Endometrial microvascular endothelial cells (primary cell): ENCODE measurements around the gene TRNAU1AP. TPM values are rescaled to one million over a fixed set of nuclear protein-coding genes. Genes with fewer than 3 reads are reported as not detected.
"Not testable (repeated sequence)": the region's sequence is repeated elsewhere in the genome, so short reads cannot be mapped to it uniquely, and the experiment has no call there.

Experiments
- in situ Hi-C: cut with HindIII; loops from 2 replicates; pipeline ENCODE4 v1.10.0; 2017; ENCODE audit warnings: low sequenced_read_pairs, low pct_unique_long_range_greater_than_20kb; ENCODE audit errors: inconsistent ontology term
- total RNA-seq: library from RNA; depleted of rRNA; stranded (reverse); fragments of >200 nt; gene quantifications from one replicate; pipeline ENCODE4 v1.2.3, GENCODE V29; 2015; ENCODE audit errors: inconsistent ontology term

TRNAU1AP gene
- total RNA-seq, 1 donor from 2014 or later = 40.3 TPM

DNA sequence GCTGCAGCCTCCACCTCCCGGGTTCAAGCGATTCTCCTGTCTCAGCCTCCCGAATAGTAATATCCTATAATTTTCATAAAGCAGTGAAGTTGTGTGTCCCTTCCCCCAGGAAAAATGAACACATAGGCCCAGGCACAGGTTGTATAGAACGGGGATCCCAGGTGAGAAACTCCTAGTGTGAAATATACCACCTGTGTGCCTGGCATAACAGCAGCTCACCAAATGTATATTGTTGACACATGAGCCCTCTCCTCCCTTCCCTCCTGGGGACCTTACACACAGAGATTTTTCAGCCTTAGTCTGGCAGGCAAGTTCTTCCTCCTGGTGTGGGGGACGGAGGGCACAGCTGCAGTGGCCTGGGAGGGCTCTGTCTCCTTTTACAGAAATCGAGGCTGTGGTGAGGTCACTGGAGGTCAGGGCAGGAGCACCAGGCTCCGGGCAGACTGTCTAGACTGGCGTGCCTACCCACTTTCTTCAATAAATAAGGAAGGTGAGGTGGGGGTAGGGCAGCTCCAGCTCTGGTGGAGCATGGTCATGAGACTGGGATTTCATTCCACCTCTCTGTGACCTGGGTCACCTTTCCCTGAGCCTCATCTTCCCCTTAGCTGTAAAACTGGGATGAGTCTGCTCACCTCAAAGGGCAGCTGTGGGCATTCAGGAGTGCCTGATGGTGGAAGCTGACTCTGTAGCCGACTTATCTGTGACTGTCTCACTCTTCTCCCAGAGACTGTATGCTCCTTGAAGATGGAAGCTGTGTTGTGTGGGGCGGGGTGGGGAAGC, 32.7 kb upstream of the TRNAU1AP start:
- in situ Hi-C loops = no loop called here

DNA sequence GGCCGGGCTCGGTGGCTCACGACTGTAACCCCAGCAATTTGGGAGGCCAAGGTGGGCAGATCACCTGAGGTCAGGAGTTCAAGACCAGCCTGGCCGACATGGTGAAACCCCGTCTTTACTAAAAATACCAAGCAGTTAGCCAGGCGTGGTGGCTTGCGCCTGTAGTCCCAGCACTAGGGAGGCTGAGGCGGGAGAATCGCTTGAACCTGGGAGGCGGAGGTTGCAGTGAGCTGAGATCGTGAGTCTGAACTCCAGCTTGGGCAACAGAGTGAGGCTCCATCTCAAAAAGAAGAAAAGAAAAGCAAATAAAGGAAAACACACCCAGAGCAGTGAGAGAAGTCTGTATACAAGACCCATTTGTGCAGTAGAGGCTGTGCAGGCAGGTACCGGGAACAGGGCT, 32.1 kb upstream of the TRNAU1AP start:
- in situ Hi-C loops = not testable (repeated sequence)

DNA sequence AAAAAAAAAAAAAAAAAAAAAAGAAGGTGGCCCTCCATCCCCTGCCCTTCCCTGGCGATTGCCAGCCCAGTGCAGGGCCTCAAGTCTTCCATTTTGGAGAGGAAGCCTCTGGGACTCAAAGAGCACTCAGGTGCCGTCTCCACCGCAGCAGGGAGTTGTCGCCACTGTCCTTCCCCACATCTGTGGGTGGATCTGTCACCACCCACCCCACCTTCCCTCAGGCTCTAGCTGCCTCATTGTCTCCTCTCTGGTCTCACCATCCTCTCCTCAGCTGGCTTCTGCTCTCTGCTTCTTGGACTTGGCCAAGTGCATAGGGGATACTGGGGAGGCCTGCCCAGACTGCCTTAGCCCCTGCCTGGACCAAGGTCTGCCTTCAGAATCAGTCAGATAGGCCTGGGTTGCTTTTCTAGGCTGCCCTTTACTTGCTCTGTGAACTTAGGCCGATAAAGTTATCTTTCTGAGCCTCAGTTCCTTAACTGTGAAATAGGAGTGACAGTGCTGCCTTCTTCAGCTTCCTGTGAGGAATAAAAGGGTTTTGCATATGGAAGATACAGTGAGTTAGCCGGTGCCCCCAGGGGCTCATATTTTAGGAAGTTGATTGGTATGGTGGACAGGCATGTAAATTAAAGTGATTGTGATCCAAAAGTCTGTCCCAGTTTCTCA, 31.3 kb upstream of the TRNAU1AP start:
- in situ Hi-C loops = no loop called here

DNA sequence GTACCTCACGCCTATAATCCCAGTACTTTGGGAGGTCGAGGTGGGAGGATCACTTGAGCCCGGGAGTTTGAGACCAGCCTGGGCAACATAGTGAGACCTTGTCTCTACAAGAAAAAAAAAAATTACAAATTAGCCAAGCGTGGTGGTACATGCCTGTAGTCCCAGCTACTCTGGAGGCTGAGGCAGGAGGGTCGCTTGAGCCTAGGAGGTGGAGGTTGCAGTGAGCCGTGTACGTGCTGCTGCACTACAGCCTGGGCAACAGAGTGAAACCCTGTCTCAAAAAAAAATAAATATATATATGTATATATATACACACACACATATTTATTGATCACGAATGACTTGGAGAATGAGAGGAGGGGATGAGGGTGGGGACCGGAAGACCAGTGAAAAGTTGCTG, 30.3 kb upstream of the TRNAU1AP start:
- in situ Hi-C loops = not testable (repeated sequence)

DNA sequence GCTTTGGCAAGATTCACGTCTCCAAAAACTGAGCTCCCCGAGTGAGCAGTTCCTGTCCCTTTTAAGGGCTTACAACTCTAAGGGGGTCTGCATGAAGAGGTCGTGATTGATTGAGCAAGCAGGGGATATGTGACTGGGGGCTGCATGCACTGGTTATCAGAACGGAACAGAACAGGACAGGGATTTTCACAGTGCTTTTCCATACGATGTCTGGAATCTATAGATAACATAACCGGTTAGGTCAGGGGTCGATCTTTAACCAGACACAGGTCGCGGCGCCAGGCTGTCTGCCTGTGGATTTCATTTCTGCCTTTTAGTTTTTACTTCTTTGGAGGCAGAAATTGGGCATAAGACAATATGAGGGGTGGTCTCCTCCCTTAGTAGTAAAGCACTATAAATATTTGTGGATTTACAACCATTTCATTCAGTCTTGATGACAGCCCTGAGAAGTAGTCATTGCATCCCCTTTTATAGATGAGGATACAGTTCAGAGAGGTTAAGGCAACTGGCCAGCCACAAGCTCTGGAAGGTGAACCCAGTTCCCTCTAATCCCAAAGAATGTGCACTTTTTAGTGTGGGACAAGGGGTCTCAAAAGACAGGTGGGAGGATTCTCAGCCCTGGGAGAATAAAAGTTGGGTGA, 27.8 kb upstream of the TRNAU1AP start:
- in situ Hi-C loops = not testable (repeated sequence)

DNA sequence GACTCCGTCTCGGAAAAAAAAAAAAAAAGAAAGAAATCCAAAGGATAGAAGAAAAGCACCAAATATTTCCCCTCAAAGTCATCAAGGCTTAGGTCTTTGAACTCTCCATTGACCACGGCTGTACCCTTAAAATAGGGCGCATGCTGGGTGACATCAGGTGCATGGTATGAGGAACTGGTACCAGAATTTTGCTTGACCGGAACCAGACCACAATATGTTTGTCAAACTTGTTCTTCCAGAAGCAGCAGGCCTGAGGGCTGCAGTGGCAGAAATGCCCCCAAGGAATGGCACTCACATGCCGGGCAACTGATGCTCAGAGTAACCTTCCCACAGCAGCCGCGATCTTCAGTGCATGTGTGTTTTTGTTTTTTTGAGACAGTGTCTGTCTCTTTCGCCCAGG, 26.0 kb upstream of the TRNAU1AP start:
- in situ Hi-C loops = no loop called here

DNA sequence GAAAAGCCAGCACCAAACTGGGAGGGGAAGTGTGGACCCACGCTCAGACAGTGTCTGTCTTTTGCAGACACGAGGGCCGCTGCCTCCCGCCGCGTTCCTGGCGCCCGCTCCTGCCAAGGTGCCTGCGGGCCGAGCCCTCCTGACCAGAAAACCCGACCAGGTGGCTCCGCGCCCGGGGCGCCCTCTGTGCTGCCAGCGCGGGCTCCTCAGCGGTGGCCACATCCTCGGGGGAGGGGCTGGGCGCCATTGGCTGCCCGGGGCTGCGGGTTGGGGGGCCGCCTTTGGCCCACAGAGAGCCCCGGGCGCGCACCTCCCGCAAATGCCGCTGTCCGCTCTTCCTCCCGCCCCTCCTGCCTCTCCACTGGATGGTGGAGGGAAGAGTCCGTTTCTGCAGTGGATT, 22.4 kb upstream of the TRNAU1AP start:
- in situ Hi-C loops = no loop called here

DNA sequence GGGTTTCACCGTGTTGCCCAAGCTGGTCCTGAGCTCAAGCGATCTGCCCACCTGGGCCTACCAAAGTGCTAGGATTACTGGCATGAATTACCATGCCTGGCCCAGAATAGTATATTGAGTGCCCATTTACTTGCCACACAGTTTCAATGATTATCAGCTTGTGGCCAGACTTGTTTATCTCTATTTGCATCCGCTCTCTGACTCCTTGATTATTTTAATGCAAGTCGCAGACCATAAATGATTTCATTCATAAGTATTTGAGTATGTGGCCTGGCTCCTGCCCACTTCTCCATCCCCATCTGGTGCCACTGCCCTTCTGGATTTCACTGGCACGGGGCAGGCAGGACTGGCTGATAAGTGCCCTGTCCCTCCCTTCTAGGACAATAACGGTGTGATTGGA, 18.2 kb upstream of the TRNAU1AP start:
- in situ Hi-C loops = no loop called here

DNA sequence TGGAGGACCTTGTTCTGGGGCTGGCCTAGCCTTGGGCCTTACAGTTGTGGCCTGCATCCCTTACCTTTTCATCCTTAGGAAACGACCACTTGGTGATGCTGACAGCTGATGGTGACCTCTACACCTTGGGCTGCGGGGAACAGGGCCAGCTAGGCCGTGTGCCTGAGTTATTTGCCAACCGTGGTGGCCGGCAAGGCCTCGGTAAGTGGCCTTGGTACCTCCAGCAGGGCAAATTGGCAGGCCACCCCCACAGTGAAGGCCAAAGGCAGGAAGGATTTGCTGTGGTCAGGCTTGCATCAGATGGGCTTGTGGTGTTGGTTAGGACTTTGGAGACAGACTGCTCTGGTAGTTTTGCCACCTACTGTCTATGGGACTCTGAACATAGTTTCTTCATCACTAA, 17.7 kb upstream of the TRNAU1AP start:
- in situ Hi-C loops = no loop called here

DNA sequence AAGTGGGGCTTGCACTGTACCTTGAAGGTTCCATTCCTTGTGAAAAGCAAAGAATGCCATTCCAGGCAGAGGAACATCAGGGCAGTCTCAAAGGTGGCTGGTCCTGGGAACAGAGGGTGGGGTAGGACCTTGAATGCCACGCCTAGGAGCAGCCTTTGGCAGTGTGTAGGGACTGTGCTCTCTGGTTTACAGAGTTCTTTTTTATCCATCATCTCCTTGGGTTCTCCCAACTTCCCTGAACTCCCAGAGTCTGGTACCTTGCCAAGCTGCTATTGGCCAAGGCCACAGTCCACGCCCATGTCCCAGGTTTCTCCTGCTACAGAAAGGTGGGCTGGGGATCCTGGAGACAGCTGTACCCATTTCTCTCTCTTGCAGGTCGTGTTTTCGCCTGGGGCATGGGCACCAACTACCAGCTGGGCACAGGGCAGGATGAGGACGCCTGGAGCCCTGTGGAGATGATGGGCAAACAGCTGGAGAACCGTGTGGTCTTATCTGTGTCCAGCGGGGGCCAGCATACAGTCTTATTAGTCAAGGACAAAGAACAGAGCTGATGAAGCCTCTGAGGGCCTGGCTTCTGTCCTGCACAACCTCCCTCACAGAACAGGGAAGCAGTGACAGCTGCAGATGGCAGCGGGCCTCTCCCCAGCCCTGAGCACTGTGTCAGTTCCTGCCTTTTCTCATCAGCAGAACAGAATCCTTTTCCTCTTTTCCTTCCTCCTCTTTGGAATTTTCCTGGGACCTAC, 15.3 kb upstream of the TRNAU1AP start:
- in situ Hi-C loops = no loop called here

DNA sequence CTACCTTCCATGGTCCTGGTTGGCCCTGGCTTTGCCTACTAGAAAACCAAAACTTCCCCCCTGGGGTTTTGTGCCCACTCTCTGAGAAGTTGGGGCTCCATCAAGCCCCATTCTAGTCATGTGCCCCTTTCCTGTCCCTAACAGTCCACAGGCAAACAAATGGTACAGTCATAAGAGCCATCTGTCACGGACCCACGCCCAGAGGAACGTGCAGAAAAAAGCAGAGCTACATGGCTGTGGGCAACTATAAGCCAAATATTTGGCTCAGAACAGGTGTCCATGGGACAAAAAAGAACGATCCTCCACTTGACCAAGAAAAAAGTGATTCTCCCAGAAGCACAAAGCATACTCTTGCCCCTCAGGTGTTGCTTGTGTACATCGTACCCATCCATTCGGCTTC, 14.6 kb upstream of the TRNAU1AP start:
- in situ Hi-C loops = no loop called here

DNA sequence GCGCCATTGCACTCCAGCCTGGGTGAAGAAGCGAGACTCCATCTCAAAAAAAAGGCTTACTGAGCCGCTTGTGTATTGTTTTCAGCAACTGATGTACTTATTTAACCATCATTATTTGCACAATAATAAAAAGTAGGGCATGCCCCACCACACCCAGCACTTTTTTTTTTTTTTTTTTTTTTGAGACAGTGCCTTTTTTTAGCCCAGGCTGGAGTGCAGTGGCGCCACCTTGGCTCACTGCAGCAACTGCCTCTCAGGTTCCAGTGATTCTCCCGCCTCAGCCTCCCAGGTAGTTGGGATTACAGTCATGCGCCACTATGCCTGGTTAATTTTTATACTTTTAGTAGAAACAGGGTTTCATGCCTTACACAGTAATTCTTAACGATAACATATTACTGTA, 12.2 kb upstream of the TRNAU1AP start:
- in situ Hi-C loops = no loop called here

DNA sequence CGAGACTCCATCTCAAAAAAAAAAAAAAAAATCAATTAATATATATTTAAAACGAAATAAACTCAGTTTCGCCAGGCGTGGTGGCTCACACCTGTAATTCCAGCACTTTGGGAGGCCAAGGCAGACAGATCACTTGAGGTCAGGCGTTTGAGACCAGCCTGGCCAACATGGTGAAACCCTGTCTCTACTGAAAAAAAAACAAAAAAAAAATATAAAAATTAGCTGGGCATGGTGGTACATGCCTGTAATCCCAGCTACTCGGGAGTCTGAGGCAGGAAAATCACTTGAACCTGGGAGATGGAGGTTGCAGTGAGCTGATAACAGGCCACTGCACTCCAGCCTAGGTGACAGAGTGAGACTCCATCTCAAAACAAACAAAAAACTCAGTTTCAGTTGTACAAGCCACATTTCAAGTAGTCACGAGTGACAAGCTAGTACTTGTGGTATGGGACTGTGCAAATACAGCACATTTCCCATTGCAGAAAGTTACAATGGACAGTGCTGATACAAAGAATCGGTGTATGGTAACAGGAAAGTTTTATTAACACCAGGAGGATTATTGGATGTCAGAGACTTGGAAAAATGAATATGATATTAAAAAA, 11.4 kb upstream of the TRNAU1AP start:
- in situ Hi-C loops = not testable (repeated sequence)

DNA sequence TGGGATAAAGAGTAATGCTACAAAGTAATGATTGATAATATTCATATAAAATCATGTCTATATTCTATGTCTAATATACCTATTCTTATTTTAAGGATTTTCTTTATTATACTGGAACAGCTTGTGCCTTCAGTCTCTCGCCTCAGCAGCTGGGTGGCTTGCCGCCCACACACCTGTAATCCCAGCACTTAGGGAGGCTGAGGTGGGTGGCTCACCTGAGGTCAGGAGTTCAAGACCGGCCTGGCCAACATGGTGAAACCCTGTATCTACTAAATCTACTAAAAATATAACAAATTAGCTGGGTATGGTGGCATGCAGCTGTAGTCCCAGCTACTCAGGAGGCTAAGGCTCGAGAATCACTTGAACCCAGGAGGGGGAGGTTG, 7.6 kb upstream of the TRNAU1AP start:
- in situ Hi-C loops = no loop called here

DNA sequence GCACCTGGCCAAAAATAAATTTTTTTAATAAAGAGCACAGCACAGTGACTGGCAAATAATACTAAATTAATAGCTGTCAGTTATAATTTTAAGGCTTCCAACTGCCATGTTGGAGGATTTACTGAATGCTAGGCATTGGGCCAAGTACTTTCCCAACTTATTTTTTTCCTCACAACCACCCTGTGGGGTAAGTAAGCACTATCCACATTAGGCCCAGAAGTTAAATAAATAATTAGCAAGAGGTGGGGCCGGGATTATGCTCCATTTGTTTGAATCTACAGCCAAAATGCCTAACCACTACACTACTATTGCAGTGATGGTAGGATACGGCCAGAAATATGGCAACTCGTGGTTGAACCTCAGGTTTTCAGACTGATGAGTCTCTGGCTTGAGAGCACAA, 4.6 kb upstream of the TRNAU1AP start:
- in situ Hi-C loops = no loop called here

DNA sequence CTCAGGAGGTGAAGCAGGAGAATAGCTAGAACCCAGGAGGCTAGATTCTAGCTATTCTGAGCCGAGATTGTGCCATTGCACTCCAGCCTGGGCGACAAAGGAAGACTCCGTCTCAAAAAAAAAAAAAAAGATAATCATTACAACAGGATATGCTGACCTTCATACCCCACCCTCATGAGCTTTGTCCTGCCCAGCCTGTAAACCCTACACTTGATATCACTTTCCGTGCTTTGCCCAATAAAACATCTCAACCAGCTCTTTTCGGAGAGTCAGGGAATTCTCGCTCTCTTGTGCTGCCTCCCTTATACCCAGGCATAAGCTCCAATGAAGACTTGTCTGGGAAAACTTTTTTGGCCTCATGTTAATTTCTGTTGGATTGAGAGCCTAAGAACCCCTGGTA, 1.5 kb upstream of the TRNAU1AP start:
- in situ Hi-C loops = no loop called here

DNA sequence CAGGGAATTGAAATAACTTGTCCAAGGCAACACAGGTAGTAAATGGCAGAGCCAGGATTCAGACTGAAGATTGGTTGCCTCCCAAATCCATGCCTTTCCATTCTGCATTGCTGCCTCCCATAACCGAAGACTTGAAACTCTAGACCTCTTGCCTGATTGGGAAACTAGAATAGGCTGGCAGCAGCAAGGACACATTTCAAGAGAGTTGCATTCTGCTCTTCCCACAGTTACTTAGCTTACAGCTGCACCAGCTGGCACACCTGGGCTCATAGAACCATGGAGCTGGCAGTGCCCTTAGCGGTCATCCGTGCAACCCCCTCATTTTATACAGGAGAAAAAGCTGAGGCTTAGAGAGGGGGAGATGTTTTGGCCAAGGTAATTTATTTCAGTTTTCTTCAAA, 8.0 kb downstream of the TRNAU1AP start:
- in situ Hi-C loops = no loop called here

DNA sequence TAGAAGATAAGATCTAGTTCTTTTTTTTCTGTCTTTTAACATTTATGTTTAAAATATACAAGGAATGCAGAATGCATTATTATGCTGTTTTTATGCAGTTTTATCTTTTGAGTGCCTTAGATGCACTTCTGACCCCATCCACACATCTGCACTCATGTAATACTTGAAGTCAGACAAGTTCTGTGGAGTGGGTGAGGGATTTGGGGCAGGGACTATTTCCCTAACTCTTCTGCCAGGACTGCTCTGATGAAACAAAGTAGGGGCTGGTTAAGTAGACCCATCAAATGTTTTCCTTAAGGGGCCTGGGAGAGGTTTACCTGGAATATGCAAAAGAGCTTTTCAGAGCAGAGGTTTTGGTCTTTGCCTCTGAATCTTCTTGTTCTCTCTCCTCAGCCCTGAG, 11.4 kb downstream of the TRNAU1AP start:
- in situ Hi-C loops = no loop called here

DNA sequence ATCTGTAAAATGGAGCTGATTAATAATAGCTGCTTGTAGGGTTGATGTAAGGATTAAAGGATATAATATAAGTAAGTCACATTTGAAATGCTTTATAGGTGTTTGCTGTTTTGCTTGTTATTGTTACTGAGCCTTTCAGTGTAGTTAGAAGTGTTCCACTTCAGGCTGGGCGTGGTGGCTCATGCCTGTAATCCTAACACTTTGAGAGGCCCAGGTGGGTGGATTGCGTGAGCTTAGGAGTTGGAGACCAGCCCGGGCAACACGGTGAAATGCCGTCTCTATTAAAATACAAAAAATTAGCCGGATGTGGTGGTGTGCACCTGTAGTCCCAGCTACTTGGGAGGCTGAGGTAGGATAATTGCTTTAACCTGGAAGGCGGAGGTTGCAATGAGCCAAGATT, 12.2 kb downstream of the TRNAU1AP start:
- in situ Hi-C loops = no loop called here
